H1 (cell line): ENCODE results near the gene PLSCR3. TPM values are rescaled to one million over a fixed set of nuclear protein-coding genes. Genes with fewer than 3 reads are reported as not detected.

ENCODE experiments used
- FOSL1 ChIP-seq: IDR thresholded peaks from 2 replicates; pipeline ENCODE4 v1.6.1; 2011; ENCODE audit warnings: mild to moderate bottlenecking, low read depth, low read length, moderate library complexity; ENCODE audit not compliant: insufficient read depth
- JUN ChIP-seq: IDR thresholded peaks from 2 replicates; pipeline ENCODE4 v1.6.1; 2011; ENCODE audit warnings: low read depth, mild to moderate bottlenecking, improper control_type of control experiment, low read length
- MAX ChIP-seq: IDR thresholded peaks from 2 replicates; pipeline ENCODE4 v1.6.1; 2012; ENCODE audit warnings: inconsistent platforms
- NRF1 ChIP-seq: IDR thresholded peaks from 2 replicates; pipeline ENCODE4 v1.6.1; 2011; ENCODE audit warnings: mild to moderate bottlenecking, low read depth, low read length, improper control_type of control experiment
- POU5F1 ChIP-seq: IDR thresholded peaks from 2 replicates; pipeline ENCODE4 v1.6.1; 2011; ENCODE audit warnings: low read depth, mild to moderate bottlenecking, low read length, moderate library complexity
- RNF2 ChIP-seq: fragments of 200-900, 300-1000 bp; sonication (generic); IDR thresholded peaks from 2 replicates; pipeline ENCODE4 v1.7.1; 2016; ENCODE audit warnings: borderline replicate concordance, low read depth, mild to moderate bottlenecking, antibody characterized with exemption, low read length; ENCODE audit not compliant: poor library complexity, severe bottlenecking; ENCODE audit errors: missing control alignments
- SAP30 ChIP-seq: fragments of 300-600 bp; sonication (generic); IDR thresholded peaks from 2 replicates; pipeline ENCODE4 v1.7.1; 2012; ENCODE audit warnings: low read length, moderate library complexity, mild to moderate bottlenecking, inconsistent platforms; ENCODE audit not compliant: insufficient read depth, insufficient replicate concordance
- SIRT6 ChIP-seq: IDR thresholded peaks from one replicate; pipeline ENCODE4 v1.7.1; 2012; ENCODE audit warnings: low read length, inconsistent platforms
- SP4 ChIP-seq: IDR thresholded peaks from 2 replicates; pipeline ENCODE4 v1.6.1; 2012; ENCODE audit warnings: low read length, inconsistent platforms
- SRF ChIP-seq: IDR thresholded peaks from 2 replicates; pipeline ENCODE4 v1.6.1; 2011; ENCODE audit warnings: mild to moderate bottlenecking, low read depth, low read length, moderate library complexity
- YY1 ChIP-seq: IDR thresholded peaks from 2 replicates; pipeline ENCODE4 v1.6.1; 2011; ENCODE audit warnings: low read depth, mild to moderate bottlenecking, low read length
- polyA plus RNA-seq, 7 experiments: library from polyadenylated mRNA; depleted of rRNA in 3 of 7; stranded (reverse) in 5 of 7; unstranded in 2 of 7; fragments of >200 nt in 5 of 7; fragments of 200-250 nt in 2 of 7; gene quantifications; 1 replicate in 5 of 7; 2 replicates in 1 of 7; 4 replicates in 1 of 7; pipeline versions ENCODE4 v1.2.1 to v1.2.3, GENCODE V29; 2011 to 2013; ENCODE audit warnings: missing spikeins in 2 of 7, mixed read lengths in 2 of 7
- total RNA-seq: library from RNA; stranded (reverse); fragmentation: NEBNext Ultra II Directional; extraction: Animal tissue kit (Norgen Biotek cat#: 25700); gene quantifications from 2 replicates; pipeline ENCODE4 v1.2.1, GENCODE V29; 2021
- TF ChIP-seq, protein P1 (sequence below): fragments of 300-600 bp; sonication (generic); IDR thresholded peaks from 2 replicates; pipeline ENCODE4 v1.7.1; 2012; ENCODE audit warnings: low read length, moderate library complexity, mild to moderate bottlenecking, inconsistent platforms; ENCODE audit not compliant: insufficient replicate concordance

Gene PLSCR3
- total and polyA plus RNA-seq, 2 of the 8 experiments (the other 6 are each of a cell fraction or from before 2014, with no cell fraction given), result 36.1 to 38.7 TPM

- TF ChIP-seq, protein P1, sequence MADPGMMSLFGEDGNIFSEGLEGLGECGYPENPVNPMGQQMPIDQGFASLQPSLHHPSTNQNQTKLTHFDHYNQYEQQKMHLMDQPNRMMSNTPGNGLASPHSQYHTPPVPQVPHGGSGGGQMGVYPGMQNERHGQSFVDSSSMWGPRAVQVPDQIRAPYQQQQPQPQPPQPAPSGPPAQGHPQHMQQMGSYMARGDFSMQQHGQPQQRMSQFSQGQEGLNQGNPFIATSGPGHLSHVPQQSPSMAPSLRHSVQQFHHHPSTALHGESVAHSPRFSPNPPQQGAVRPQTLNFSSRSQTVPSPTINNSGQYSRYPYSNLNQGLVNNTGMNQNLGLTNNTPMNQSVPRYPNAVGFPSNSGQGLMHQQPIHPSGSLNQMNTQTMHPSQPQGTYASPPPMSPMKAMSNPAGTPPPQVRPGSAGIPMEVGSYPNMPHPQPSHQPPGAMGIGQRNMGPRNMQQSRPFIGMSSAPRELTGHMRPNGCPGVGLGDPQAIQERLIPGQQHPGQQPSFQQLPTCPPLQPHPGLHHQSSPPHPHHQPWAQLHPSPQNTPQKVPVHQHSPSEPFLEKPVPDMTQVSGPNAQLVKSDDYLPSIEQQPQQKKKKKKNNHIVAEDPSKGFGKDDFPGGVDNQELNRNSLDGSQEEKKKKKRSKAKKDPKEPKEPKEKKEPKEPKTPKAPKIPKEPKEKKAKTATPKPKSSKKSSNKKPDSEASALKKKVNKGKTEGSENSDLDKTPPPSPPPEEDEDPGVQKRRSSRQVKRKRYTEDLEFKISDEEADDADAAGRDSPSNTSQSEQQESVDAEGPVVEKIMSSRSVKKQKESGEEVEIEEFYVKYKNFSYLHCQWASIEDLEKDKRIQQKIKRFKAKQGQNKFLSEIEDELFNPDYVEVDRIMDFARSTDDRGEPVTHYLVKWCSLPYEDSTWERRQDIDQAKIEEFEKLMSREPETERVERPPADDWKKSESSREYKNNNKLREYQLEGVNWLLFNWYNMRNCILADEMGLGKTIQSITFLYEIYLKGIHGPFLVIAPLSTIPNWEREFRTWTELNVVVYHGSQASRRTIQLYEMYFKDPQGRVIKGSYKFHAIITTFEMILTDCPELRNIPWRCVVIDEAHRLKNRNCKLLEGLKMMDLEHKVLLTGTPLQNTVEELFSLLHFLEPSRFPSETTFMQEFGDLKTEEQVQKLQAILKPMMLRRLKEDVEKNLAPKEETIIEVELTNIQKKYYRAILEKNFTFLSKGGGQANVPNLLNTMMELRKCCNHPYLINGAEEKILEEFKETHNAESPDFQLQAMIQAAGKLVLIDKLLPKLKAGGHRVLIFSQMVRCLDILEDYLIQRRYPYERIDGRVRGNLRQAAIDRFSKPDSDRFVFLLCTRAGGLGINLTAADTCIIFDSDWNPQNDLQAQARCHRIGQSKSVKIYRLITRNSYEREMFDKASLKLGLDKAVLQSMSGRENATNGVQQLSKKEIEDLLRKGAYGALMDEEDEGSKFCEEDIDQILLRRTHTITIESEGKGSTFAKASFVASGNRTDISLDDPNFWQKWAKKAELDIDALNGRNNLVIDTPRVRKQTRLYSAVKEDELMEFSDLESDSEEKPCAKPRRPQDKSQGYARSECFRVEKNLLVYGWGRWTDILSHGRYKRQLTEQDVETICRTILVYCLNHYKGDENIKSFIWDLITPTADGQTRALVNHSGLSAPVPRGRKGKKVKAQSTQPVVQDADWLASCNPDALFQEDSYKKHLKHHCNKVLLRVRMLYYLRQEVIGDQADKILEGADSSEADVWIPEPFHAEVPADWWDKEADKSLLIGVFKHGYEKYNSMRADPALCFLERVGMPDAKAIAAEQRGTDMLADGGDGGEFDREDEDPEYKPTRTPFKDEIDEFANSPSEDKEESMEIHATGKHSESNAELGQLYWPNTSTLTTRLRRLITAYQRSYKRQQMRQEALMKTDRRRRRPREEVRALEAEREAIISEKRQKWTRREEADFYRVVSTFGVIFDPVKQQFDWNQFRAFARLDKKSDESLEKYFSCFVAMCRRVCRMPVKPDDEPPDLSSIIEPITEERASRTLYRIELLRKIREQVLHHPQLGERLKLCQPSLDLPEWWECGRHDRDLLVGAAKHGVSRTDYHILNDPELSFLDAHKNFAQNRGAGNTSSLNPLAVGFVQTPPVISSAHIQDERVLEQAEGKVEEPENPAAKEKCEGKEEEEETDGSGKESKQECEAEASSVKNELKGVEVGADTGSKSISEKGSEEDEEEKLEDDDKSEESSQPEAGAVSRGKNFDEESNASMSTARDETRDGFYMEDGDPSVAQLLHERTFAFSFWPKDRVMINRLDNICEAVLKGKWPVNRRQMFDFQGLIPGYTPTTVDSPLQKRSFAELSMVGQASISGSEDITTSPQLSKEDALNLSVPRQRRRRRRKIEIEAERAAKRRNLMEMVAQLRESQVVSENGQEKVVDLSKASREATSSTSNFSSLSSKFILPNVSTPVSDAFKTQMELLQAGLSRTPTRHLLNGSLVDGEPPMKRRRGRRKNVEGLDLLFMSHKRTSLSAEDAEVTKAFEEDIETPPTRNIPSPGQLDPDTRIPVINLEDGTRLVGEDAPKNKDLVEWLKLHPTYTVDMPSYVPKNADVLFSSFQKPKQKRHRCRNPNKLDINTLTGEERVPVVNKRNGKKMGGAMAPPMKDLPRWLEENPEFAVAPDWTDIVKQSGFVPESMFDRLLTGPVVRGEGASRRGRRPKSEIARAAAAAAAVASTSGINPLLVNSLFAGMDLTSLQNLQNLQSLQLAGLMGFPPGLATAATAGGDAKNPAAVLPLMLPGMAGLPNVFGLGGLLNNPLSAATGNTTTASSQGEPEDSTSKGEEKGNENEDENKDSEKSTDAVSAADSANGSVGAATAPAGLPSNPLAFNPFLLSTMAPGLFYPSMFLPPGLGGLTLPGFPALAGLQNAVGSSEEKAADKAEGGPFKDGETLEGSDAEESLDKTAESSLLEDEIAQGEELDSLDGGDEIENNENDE, result no peak
- TF ChIP-seq SRF, result no peak
- no peak for TF ChIP-seq MAX
- no peak for TF ChIP-seq SIRT6
- TF ChIP-seq YY1, result no peak
- TF ChIP-seq JUN, result no peak
- no peak for TF ChIP-seq SP4
- TF ChIP-seq POU5F1, result no peak
- TF ChIP-seq RNF2, result no peak
- TF ChIP-seq FOSL1, result no peak
- no peak for TF ChIP-seq NRF1
- TF ChIP-seq SAP30, result no peak
Measured at GRCh38 chr17:7437369-7437863, 43.1 kb upstream of the PLSCR3 start (continued).
